HG03432 (cell line): ENCODE results near the gene SPATA17.

Source experiments
- ATAC-seq: cut with Tn5 transposase; IDR thresholded peaks from one replicate; pipeline ENCODE4 v1.9.1; 2021; ENCODE audit warnings: mild to moderate bottlenecking, moderate library complexity; ENCODE audit not compliant: unreplicated experiment

The SPATA17 gene

GRCh38 chr1:217910203-217910602, 279.1 kb downstream of the SPATA17 start:
- ATAC-seq, result no peak

DNA sequence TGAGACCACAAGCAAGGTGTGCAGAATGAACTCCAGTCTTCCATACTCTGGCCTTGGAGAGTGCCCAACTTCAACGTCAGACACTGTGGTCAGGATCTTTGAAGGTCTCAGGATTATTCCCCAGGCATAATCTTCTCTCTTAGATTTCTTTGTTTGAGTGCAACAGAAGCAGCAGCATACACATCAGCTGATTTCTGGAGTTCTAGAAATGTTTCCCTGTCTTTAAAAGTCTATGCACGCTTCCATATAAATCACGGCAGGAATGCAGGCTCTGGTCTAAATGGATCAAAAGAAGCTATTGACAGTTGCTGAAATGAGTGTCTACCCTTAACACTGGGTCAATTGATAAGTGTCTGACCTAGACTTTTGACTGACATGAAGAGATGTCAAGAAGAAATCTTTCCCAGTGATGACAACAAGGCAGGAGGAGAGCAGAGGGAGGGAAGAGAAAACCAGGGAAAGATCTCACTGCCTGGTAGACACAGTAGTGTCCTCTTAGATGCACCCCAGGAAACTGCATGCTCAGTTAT, 279.7 kb downstream of the SPATA17 start:
- no peak for ATAC-seq

DNA sequence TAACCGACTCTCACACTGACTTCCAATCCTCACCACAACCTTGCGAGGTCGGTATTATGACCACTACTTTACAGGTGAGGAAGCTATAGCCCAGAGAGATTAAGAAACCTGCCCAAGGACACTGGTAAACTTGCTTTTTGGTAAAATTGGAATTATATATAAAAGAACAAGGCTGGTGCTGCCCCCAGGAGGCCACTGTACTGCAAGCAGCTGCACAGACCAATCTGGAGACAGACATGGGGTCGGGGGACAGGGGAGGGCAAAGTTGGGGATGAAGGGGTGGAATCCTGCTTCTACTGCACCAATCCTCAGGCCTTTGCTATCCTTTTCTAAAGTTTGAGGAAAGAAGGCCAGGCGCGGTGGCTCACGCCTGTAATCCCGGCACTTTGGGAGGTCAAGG, 280.8 kb downstream of the SPATA17 start:
- ATAC-seq, result no peak

GRCh38 chr1:217917281-217917887, 286.2 kb downstream of the SPATA17 start:
- no peak for ATAC-seq

GRCh38 chr1:217919683-217920388, 288.7 kb downstream of the SPATA17 start:
- ATAC-seq, result no peak
